ENCODE results near the gene CASP9.

Gene CASP9

GRCh38 chr1:15446212-15446611, 77.8 kb downstream of the CASP9 start:
- DNase-seq (ENCODE audit: low read depth in 2 of 2), result no peak

- DNase-seq (ENCODE audit: low read depth in 2 of 2), result no peak
Observed at GRCh38 chr1:15445390-15446122, 78.5 kb downstream of the CASP9 start.

- no peak for DNase-seq (ENCODE audit: low read depth in 2 of 2)
Observed at GRCh38 chr1:15444468-15445389, 79.3 kb downstream of the CASP9 start.

- no peak for DNase-seq (ENCODE audit: low read depth in 2 of 2)
Observed at GRCh38 chr1:15443281-15443680, 80.7 kb downstream of the CASP9 start.

- no peak for DNase-seq (ENCODE audit: low read depth in 2 of 2)
Observed at GRCh38 chr1:15442759-15443158, 81.3 kb downstream of the CASP9 start.

- no peak for DNase-seq (ENCODE audit: low read depth in 2 of 2)
Observed at GRCh38 chr1:15442119-15442518, 81.9 kb downstream of the CASP9 start.
